Caki2 (cell line): ENCODE results near the gene NRARP. TPM values are rescaled to one million over a fixed set of nuclear protein-coding genes. Genes with fewer than 3 reads are reported as not detected.
A peak's percentile ranks its signal among the peaks of the same experiment; 100 is the strongest.

Experiments
- DNase-seq: peaks from one replicate; pipeline ENCODE4 v3.0.0-alpha.2; 2015; ENCODE audit warnings: low read depth
- in situ Hi-C: cut with HindIII; loops from 2 replicates; pipeline ENCODE4 v1.10.0; 2016; ENCODE audit warnings: low sequenced_read_pairs, low pct_unique_long_range_greater_than_20kb, mixed read lengths
- total RNA-seq: library from RNA; depleted of rRNA; stranded (reverse); fragments of >200 nt; shearing (Covaris generic); gene quantifications from 2 replicates; pipeline ENCODE4 v1.2.3, GENCODE V29; 2014; ENCODE audit warnings: low replicate concordance

The NRARP gene
- total RNA-seq, 1 experiment from 2014 or later, result 2.0 TPM

DNA sequence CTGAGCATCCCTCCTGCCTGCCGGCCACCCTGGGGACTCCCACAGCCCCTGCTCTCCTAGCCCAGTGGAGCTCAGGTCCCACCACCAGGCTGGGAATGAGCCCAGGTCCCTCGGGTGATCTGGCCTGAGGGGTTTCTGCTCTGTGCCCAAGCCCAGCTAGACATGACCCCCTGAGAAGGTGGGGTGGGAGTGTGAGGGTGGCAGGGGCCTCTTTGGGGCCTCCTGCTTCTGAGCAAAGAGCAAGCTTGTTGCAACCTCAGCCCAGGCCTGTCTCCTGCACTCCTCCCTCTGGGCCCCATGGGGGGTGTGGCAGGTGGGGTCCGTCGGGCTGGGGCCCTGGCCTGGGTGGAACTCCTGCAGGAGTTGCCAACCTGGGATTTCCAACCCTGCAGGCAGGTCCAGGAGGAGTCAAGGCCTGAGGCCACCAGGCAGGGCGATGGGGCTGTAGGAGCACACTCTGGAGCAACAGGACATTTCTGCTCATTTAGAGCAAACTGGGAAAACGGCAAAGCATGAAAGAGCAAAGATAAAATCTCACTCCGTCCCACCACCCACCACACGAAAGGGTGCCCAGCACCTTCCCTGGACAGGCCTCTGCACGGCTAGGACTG is 11.4 kb upstream of the NRARP start:
- no peak for DNase-seq
- in situ Hi-C loops, result no loop called here

DNA sequence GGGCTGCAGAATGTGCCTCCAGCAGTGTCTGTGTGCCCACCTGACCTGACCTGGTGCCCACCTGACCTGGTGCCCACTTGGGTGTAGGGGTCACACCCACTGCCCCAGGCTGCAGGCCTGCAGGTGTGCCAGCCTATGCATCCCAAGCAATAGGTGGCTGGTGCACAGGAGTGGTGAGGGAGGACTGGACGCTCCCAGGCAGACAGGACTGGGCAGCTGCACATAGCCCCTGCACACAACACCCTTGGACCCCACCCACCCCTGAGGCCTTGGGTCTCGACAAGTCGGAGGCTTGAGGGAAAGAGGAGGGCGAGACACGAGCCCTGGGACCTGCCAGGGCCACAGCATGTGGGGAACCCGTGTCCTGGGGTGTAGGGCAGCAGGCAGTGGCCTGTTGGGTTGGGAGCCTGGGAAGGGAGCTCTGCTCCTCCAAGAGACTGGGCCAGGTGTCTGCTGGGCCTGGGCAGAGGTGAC is 10.8 kb upstream of the NRARP start:
- in situ Hi-C loops, result no loop called here
- DNase-seq, result no peak

DNA sequence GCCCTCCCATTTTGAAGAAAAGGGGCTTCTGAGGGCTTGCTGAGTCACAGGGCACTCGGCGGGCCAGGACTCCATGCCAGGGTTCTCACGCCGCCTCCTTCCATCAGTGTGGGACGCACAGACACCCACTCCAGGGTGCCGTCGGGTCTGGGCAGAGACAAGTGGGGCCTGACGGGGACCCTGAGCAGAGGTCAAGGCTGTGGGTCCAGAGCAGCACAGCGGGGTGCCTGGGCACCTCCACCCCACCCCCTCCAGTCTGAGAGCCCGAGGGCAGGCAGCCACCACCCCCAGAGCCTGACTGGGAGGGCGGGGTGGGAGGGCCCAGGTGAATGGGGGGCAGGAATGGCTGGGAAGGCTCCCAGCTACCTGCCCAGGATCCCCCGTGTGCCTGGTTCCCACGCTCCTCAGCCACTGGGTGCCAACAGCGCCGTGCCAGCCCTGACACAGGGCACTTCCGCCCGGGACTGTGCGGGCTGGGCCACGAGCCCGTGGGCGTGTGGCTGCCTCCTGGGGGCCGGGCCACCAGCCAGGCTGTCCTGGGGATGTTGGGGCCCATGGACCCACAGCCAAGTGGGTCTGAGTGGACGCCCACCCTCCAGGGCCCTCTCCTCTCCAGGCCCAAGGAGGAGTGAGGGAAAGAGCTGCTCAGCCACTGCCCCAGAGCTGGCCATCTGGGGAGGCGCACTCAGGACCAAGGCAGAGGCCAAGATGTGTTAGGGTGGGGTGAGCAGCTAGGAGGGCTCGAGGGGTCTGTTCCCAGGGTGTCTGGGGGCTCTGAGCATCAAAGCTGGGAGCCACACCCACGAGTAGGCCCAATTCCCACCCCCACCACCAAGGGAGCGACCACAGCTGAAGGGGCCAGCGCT is 10.1 kb upstream of the NRARP start:
- in situ Hi-C loops, result no loop called here
- no peak for DNase-seq

DNA sequence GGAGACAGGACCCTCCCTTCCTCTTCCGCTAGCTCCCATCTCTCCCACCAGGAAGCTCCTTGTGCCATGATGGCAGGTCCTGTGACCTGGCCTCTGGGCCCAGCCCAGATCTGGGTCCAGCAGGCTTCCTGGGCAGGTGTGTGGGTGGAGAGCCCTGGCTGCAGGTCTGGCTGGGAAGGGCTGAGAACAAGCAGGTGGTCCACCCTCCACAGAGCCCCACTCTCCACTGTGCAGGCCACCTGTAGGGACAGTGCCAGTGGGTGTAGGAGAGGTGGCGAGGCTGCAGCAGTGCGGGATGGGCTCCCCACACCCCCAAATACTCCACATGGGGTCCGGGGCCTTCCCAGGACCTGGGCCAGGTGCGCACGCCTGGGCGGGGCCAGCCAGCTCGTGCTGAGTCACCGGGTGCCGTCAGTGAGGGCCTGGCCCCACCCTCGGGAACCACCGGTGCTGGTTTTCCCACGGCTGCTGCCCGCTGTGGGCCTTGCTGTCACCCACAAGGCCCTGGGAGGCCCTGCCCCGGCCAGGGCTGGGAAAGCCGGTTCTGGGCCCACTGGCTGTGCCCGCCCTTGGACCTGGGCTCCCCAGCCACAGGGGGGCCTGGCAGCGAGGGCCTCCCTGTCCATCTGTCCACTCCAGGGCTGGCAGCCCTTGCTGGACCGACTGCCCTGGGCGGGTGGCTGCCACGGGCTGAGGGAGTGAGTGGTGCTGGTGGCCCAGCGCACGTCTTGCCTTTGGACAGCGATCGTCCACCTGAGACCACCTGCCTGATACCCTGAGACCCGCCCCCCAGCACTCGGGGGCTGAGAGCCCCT is 9.3 kb upstream of the NRARP start:
- DNase-seq, result peak; percentile 65
- in situ Hi-C loops, result no loop called here

DNA sequence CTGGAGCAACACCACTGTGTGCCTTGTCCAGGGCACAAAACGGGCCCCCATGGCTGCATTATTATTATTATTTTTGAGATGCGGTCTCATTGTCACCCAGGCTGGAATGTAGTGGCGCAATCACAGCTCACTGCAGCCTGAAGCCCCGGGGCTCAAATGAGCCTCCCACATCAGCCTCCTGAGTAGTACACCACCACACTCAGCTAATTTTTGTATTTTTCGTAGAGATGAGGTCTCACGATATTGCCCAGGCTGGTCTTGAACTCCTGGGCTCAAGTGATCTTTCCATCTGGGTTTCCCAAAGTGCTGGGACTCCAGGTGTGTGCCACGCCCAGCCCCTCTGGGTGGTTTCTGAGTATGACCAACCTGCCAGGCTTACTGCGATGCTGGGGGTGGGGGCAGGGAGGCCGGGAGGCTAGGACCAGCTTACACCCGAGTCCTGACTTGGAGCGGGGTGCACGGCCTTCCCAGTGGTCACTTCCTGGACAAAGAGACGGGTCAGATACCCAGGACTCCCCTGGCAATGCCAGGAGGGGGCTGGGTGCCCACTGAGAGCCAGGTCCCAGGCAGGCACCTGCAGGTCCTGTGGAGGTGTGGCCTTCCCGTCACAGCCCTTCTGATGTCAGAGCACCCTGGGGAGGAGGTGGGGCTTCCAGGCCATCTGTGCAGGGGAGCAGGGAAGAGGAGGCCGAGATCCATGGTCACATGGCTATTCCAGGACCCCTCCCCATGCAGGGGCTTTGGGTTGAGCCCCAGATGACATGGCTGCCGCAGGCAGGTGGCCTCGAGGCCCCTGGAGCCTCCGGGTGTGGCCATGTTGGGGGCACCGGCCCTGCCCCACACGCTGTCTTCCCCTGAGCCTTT is 8.3 kb upstream of the NRARP start:
- in situ Hi-C loops, result no loop called here
- DNase-seq, result no peak

DNA sequence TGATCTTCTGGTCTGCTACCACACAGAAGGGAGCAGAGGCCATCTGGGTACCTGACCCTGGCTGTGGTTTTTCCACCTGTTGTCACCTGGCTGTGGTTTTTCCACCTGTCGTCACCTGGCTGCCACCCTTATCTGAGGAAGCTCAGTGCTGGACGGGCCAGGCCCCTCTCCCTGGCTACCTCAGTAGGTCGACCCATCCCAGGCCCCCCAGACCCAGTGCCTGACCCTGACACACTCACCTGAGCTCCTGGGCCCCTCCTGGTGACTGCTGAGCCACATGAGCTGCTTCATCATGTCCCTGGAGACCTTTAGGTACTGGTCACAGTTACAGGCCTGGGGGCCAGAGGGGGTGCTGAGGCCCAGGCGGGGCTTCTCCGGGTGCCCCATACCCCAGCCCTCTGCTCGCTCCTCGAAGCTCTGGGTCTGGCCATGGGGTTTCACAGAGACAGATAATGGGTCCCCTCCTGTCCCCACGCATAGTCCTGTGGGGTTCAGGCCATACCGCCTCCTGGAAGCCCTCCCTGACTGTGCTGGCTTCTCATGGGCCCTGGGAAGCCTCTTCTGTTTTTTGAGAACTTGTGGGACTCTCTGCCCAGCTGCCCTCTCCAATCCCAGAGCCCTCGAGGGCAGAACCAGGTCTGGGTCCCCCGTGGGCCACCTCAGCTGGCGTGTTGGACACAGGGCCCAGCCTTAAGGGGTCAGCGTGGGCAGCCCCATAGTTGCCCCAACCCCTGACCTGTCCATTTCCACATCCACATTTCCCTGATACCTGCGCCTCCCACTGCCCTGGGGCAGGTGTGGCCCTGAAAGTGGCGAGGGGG is 7.5 kb upstream of the NRARP start:
- no peak for DNase-seq
- in situ Hi-C loops, result no loop called here

DNA sequence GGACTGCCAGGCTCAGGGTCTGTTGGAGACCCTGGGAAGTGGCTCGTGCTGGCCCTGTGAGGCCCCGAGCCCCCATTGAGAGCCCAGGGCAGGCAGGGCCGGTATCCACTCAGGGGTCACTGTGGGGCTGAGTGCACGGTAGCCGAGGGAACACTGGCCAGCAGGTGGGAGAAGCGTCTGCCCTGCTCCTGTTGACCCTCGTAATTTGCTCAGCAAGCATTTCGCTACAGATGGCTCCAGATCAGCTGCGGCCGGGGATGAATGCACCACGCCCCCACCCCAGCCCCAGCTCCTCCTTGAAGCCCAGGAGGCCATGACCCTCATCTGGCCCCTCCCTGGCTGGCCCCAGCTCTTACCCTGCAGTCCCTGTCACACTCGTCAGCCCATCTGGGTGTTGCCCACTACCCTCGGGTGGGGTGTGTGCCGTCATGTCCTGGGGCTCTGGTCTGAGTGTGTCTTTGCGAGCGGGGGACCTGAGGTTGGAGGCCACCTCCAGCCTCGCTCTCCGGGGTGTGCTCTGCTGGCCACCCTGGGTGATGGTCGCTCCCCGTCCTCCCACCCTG is 6.1 kb upstream of the NRARP start:
- DNase-seq, result no peak
- in situ Hi-C loops, result no loop called here

DNA sequence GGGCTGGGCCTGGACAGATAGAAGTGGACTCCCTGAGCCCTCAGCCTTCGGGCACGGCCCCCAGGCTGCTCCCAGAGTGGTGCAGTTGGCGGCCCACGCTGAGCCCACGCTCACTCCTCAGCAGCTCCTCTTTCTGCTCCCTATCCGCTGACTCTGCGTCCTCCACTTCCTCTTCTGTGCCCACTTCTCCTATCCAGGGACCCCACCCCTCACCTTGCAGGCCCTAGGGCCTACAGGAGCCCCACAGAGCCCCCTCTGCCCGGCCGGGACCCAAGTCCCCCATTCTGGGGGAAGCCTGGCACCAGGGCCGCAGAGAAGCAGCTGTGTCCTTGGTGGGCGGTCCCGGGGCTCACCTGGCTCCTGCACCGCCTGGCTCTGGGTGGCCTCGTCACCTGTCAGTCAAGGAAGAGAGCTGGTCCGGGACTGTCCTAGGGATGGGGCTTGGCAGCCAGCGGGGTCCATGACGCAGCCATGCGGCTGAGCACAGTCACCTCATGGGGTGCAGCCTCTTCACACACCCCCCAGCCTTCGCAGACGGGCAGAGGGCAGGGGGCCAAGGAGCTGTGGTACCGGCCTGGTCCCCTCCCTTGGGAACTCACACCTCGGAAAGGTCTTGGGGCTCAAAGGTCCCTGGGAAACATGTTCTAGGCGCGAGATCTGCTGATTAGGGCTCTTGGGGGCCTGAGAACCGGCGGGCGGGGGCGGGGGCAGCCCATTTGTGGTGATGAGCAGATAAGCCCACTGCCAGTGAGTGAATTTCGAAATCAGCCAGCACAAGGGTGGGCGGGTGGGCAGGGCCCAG is 5.4 kb upstream of the NRARP start:
- in situ Hi-C loops, result no loop called here
- no peak for DNase-seq

DNA sequence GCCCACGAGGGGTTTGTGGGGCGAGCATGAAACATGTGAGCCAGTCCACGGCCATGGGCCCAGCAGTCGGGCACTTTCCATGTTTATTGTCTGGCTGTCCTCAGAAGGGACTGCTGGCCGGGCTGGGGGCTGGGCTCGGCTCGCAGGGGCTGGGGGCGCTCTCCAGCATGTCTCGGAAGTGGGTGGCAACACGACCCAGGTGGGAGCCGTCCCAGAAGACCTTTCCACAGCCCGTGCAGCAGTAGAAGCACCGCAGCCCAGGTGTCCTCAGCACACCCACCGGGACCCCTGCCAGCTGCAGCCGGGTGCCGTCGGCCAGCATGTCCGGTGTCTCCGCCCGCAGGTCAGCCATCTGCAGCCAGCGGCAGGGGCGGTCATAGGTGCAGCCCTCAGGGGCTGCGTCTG is 4.8 kb upstream of the NRARP start:
- DNase-seq, result no peak
- in situ Hi-C loops, result no loop called here

DNA sequence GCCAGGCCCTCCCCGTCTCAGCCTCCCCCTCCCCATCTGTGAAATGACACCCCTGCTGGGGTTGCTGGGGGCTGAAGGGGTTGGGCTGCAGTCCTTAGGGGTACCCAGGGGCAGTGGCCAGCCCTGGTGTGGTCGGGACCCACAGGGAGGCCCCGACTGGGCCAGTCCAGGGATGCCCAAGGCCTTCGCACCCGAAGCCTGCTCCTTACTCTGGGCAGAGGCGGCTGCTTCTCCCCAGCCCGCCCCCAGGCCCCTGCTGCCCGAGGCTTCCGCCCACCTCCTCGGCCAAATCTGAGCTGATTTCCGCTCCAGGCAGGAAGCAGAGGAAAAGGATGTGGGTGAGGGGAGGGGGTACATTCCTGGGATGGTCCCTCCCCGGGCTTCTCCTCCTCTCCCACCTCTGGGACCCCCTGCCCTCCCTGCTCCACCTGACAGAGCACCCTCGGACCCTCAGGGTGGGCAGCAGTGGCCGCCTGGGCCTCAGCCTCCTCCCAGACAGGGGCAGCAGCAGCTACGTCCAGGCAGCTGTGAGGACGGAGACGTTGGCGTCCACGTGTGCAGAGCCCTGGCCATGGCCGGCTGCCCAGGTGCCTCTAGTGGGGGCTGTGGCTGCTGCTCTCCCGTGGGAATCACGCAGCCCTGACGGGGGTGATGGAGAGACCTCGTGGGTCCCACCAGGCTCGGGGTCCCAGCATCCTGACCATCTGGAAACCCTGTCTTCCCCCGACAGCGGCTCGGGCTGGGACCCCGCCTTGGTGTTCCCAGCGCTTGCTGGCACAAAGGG is 4.2 kb upstream of the NRARP start:
- no peak for DNase-seq
- in situ Hi-C loops, result no loop called here

DNA sequence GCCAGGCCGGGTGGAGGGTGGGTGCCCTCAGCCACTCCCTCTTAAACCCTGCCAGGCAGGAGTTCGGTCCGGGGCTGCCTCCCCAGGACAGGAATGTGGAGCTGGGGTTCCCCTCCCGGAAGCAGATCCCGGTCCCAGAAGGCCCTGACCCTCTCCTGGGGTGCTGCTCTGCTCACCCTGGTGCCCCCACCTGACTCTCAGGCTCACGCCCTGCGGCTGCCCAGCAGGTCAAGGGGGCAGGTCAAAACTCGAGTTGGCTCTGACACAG is 3.7 kb upstream of the NRARP start:
- no peak for DNase-seq
- in situ Hi-C loops, result no loop called here

DNA sequence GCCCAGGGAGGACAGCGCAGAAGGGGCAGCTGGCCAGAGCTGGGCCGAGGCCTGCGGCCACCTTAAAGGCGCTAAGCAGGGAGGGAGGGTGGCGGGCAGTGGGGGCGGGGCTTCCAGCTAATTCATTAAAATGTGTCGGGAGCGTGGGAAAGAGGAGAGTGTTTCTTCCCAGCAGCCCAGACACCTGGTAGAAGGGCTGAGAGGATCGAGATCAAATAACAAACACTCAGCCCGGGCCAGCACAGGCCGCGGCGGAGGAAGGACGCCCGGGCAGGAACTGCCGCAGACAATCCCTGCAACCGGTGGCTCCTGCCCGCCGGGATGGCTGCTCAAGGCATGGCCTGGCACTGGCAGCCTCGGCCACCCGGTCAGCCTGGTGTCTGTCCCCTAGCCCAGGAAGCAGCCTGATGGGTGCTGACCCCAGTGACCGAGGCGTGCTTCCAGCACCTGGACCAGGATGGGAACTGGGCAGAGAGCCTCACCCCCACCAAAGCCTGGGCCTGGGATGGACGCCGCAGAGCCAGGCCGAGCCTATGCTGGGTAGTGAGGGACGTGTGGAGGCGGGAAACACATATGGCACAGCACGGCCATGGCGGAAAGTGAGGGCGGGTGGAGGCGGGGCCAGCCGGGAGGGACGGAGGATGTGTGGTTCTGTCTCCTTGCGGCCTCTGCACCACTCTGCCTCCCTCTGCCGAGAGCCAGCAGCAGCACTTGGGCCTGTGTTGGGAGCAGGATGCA is 3.2 kb upstream of the NRARP start:
- DNase-seq, result no peak
- in situ Hi-C loops, result no loop called here

DNA sequence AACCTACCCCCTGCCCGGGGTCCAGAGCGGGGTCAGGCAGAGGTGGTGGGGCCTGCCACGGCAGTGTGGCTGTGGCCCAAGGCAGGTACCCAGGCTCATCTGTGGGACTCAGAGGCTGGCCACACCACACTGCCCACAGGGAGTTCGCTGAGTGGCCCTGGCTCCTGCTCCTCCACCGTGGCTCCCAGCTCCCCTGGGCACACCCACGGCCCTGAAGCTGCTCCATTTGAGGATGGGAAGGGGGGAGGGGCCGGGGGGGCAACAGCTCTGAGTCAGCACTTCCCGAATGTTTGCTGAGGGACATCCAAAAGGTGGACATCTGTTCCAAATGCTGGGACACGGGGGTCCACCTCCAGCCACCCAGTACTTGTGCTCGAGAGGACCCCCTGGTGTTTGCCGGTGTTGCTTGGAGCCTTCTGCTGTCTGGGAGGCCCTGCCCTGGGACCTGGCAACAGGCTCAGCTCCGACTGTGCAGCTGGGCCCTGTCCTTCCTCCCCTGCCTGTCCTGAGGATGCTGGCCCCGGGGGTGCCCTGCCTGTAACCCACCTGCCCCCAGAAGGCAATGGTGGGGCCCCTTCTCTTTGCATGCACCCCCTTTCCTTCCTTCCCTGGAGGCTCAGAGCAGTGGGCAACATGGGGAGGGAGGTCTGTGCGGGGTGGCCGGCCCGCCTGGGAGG is 2.5 kb upstream of the NRARP start:
- in situ Hi-C loops, result no loop called here
- DNase-seq, result no peak

DNA sequence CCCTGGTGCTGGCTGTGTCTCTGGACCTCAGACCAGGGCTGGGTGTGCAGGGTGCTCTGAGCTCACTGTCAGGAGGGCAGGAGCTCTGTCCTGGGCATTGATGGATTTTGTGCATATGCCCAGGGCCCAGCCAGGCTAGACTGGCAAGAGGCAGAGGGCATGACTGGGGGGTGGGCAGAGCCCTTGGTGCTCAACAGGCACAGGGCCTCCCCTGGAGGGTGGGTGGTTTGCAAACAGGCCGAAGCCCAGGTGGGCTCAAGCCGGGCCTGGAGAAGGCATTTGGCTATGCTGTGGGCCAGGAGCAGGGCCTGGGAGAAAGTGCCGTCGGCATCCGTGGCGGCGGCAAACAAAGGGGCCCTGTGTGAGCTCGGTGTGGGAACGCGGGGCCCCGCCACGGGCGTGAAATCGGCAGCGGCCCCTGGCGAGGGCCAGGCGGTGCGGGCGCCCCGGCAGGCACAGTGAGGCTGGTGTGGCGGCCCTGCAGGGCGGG is 1.9 kb upstream of the NRARP start:
- no peak for DNase-seq
- in situ Hi-C loops, result no loop called here
